ENCODE results near the gene RAB23. TPM values are rescaled to one million over a fixed set of nuclear protein-coding genes. Genes with fewer than 3 reads are reported as not detected.
"Not testable (repeated sequence)": the region's sequence is repeated elsewhere in the genome, so short reads cannot be mapped to it uniquely, and the experiment has no call there.

Gene RAB23
- total RNA-seq, 4 donors from 2014 or later: 4.7 to 9.8 (median 6.9) TPM

DNA sequence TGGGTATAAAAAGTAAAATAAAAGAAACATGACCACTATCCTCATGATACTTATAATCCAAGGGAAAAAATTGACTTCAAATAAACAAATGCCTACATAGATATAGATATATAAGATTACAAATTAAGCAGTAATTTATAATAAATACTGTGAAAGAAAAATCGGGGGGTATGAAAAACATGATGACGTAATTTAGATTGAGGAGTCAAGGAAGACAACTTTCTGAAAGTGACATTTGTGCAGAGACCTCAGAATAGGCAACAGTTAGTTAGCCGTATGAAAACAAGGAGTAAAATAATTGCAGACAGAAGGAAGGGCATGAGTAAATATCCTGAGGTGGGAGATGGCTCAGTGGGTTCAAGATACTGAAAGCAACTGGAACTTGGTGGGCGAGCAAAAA is 28.2 kb upstream of the RAB23 start:
- 87 to 93% methylated on average over 4 of the region's 4 CpGs for WGBS, 2 donors
- no peak for DNase-seq (ENCODE audit: low spot score in 2 of 2)
- intact Hi-C loops (cut with DNase I; ENCODE audit: low total_unique reads): no loop called here
- TF ChIP-seq POLR2A (IDR thresholded peaks at IDR 0.05) (no peak), CTCF (IDR thresholded peaks at IDR 0.05) (no peak)
- no peak overlapping the region for H3K4me3 ChIP-seq (ENCODE audit: low read depth, poor library complexity, severe bottlenecking)

DNA sequence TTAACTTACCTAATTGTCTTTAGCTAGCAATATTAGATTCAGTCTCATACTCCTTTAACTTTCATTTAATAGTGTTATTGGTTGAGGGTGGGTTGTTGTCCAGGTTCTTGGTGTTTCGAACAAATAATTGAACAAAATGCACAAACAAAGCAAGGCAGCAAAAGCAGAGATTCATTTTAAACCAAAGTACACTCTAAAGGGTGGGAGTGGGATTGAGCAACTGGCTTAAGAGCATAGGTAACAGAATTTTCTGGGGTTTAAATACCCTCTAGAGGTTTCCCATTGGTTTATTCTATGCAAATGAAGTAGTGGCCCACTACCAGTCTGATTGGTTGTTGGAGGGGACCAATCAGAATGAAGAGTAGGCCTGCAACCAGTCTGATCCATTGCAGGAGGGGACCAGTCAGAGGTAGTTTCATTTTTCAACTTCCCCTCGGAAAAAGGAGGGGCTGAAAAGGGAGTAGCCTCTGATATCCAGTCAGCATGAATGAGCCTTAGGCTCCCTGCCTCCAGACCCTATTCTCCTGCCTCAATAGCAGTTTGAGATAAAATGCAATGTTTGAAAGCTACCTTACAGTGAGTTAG is 26.3 kb upstream of the RAB23 start:
- 87 to 88% methylated on average over 2 of the region's 2 CpGs for WGBS, 2 donors
- intact Hi-C loops (cut with DNase I; ENCODE audit: low total_unique reads): no loop called here
- no peak for TF ChIP-seq POLR2A (IDR thresholded peaks at IDR 0.05)
- H3K4me3 ChIP-seq (ENCODE audit: low read depth, poor library complexity, severe bottlenecking): no peak overlapping the region
- DNase-seq (ENCODE audit: low spot score in 2 of 2): no peak

DNA sequence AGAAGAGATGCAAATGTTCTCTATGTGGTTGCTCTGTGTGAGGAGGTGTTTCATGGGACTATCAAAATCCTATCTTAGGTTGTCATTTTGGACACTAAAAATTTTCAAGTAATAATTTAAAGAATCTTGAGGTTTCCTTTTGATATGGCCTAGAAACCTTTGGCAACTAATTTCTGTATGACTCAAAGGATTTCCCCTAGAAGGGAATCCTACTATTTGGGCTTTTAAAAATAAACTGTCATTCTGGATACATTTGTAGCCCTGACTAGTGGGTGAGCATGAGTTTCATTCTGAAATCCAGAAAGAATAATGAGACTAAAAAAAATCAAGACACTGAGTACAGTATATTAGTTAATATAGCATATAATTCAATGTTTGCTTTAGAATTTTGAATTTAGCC is 25.5 kb upstream of the RAB23 start:
- no peak overlapping the region for H3K4me3 ChIP-seq (ENCODE audit: low read depth, poor library complexity, severe bottlenecking)
- TF ChIP-seq POLR2A (IDR thresholded peaks at IDR 0.05) (no peak), CTCF (IDR thresholded peaks at IDR 0.05) (no peak)
- DNase-seq (ENCODE audit: low spot score in 2 of 2): no peak
- intact Hi-C loops (cut with DNase I; ENCODE audit: low total_unique reads): no loop called here

DNA sequence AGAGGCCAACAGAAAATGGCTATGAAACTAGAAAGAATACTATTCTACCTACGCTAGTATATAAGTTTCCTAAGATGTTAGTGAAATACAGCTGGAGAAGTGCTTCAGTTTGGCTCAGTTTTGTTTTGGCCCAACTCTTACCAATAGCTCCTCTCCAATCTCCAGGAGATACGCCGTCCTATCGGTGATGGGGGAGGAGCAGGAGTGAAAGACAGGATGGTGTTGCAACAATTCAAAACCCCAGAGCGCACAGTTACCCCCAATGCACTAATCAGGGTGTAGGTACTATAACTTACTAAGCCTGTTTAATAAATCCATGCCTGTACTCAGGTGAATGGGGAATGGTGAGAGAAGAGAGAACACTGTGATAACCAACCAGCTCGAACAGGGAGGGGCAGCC is 24.2 kb upstream of the RAB23 start:
- WGBS, 2 donors: 82 to 88% methylated on average over 6 of the region's 6 CpGs
- no peak for DNase-seq (ENCODE audit: low spot score in 2 of 2)
- no peak overlapping the region for H3K4me3 ChIP-seq (ENCODE audit: low read depth, poor library complexity, severe bottlenecking)
- TF ChIP-seq CTCF (IDR thresholded peaks at IDR 0.05) (no peak), POLR2A (IDR thresholded peaks at IDR 0.05) (no peak)
- intact Hi-C loops (cut with DNase I; ENCODE audit: low total_unique reads): no loop called here

DNA sequence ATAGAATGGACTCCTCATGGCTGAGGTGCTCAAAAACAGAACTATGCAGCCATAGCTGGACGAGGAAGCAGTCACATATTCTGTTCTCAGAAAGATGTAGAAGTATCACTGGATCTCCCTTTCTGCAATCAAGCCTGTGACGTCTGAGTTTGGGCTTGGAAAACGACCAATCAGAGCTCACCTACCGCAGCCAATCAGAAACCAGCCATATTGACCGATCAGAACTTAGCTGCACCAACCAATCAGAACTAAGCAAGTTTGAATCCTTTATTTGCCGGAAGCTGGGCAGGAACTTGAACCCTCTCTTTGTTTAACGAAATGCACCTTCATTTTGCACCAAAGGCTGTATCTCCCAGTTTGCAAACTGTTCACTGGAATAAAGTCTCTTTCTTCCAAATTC is 21.8 kb upstream of the RAB23 start:
- TF ChIP-seq POLR2A (IDR thresholded peaks at IDR 0.05) (no peak), CTCF (IDR thresholded peaks at IDR 0.05) (no peak)
- intact Hi-C loops (cut with DNase I; ENCODE audit: low total_unique reads): no loop called here
- DNase-seq (ENCODE audit: low spot score in 2 of 2): no peak
- 86 to 92% methylated on average over 7 of the region's 7 CpGs for WGBS, 2 donors
- H3K4me3 ChIP-seq (ENCODE audit: low read depth, poor library complexity, severe bottlenecking): no peak overlapping the region

DNA sequence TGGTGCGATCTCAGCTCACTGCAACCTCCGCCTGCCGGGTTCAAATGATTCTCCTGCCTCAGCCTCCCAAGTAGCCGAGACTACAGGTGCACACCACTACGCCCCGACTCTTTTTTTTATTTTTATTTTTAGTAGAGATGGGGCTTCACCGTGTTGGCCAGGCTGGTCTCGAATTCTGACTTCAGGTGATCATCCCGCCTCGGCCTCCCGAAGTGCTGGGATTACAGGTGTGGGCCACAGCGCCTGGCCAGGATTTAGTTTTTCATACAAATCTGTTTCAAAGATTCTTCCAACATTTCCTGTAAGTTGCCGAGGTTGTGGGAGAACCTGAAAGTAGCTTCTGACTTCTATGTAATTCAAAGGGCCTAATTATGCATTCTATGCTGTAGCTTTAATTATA is 21.4 kb upstream of the RAB23 start:
- 95 to 96% methylated on average over 13 of the region's 13 CpGs for WGBS, 2 donors
- H3K4me3 ChIP-seq (ENCODE audit: low read depth, poor library complexity, severe bottlenecking); intact Hi-C loops (cut with DNase I; ENCODE audit: low total_unique reads); DNase-seq (ENCODE audit: low spot score in 2 of 2): not testable (repeated sequence)

GRCh38 chr6:57242505-57242904 is 20.4 kb upstream of the RAB23 start:
- TF ChIP-seq POLR2A (IDR thresholded peaks at IDR 0.05) (no peak), CTCF (IDR thresholded peaks at IDR 0.05) (no peak)
- H3K4me3 ChIP-seq (ENCODE audit: low read depth, poor library complexity, severe bottlenecking): no peak overlapping the region
- WGBS, 2 donors: 23 to 24% methylated on average over 2 of the region's 2 CpGs
- no peak for DNase-seq (ENCODE audit: low spot score in 2 of 2)
- intact Hi-C loops (cut with DNase I; ENCODE audit: low total_unique reads): no loop called here
